HEK293 (cell line): ENCODE data around the gene ZIC5.

Experiments used
- BCL11A ChIP-seq: fragments of 450-650 bp; formaldehyde crosslinking; IDR thresholded peaks from 2 replicates; pipeline ENCODE4 v1.5.1; 2016; ENCODE audit warnings: low read depth, missing biosample characterization, missing genetic modification characterization
- BCL6B ChIP-seq: fragments of 450-650 bp; formaldehyde crosslinking; IDR thresholded peaks from 2 replicates; pipeline ENCODE4 v1.5.1; 2017; ENCODE audit warnings: missing biosample characterization, missing genetic modification characterization
- HOXC10 ChIP-seq: sonication (generic); formaldehyde crosslinking; IDR thresholded peaks from 2 replicates; pipeline ENCODE4 v1.8.1; 2023; ENCODE audit warnings: mild to moderate bottlenecking, missing genetic modification reagents
- KLF16 ChIP-seq: fragments of 450-650 bp; formaldehyde crosslinking; IDR thresholded peaks from 2 replicates; pipeline ENCODE4 v1.5.1; 2017; ENCODE audit warnings: missing biosample characterization, missing genetic modification characterization
- PBX3 ChIP-seq: sonication (generic); formaldehyde crosslinking; IDR thresholded peaks from 2 replicates; pipeline ENCODE4 v1.8.1; 2022; ENCODE audit warnings: mild to moderate bottlenecking, moderate library complexity, missing genetic modification reagents
- RBAK ChIP-seq: fragments of 450-650 bp; formaldehyde crosslinking; IDR thresholded peaks from 2 replicates; pipeline ENCODE4 v1.5.1; 2016; ENCODE audit warnings: missing biosample characterization, missing genetic modification characterization
- ZFP3 ChIP-seq: fragments of 450-650 bp; formaldehyde crosslinking; IDR thresholded peaks from 2 replicates; pipeline ENCODE4 v1.5.1; 2016; ENCODE audit warnings: low read depth, missing biosample characterization, missing genetic modification characterization
- ZFP69B ChIP-seq: fragments of 450-650 bp; formaldehyde crosslinking; IDR thresholded peaks from 2 replicates; pipeline ENCODE4 v1.5.1; 2016; ENCODE audit warnings: missing biosample characterization, missing genetic modification characterization
- ZNF10 ChIP-seq: fragments of 450-650 bp; formaldehyde crosslinking; IDR thresholded peaks from 2 replicates; pipeline ENCODE4 v1.5.1; 2017; ENCODE audit warnings: missing biosample characterization, missing genetic modification characterization
- ZNF223 ChIP-seq: fragments of 450-650 bp; formaldehyde crosslinking; IDR thresholded peaks from 2 replicates; pipeline ENCODE4 v1.5.1; 2016; ENCODE audit warnings: missing biosample characterization, missing genetic modification characterization
- ZNF354C ChIP-seq: fragments of 450-650 bp; formaldehyde crosslinking; IDR thresholded peaks from 2 replicates; pipeline ENCODE4 v1.5.1; 2016; ENCODE audit warnings: missing biosample characterization, missing genetic modification characterization, low read depth, borderline replicate concordance
- ZNF514 ChIP-seq: fragments of 450-650 bp; formaldehyde crosslinking; IDR thresholded peaks from 2 replicates; pipeline ENCODE4 v1.5.1; 2016; ENCODE audit warnings: missing biosample characterization, missing genetic modification characterization
- ZNF529 ChIP-seq: fragments of 450-650 bp; formaldehyde crosslinking; IDR thresholded peaks from 2 replicates; pipeline ENCODE4 v1.5.1; 2017; ENCODE audit warnings: missing genetic modification characterization, missing biosample characterization; ENCODE audit not compliant: insufficient replicate concordance
- ZNF548 ChIP-seq: fragments of 450-650 bp; formaldehyde crosslinking; IDR thresholded peaks from 2 replicates; pipeline ENCODE4 v1.5.1; 2016; ENCODE audit warnings: missing biosample characterization, missing genetic modification characterization
- ZNF596 ChIP-seq: fragments of 450-650 bp; IDR thresholded peaks from 2 replicates; pipeline ENCODE4 v1.5.0; 2018; ENCODE audit warnings: missing biosample characterization, mild to moderate bottlenecking, missing genetic modification characterization, moderate library complexity
- ZNF654 ChIP-seq: fragments of 450-650 bp; formaldehyde crosslinking; IDR thresholded peaks from 2 replicates; pipeline ENCODE4 v1.5.1; 2016; ENCODE audit warnings: low read depth, missing biosample characterization, missing genetic modification characterization
- ZNF658 ChIP-seq: fragments of 450-650 bp; formaldehyde crosslinking; IDR thresholded peaks from 2 replicates; pipeline ENCODE4; 2016; ENCODE audit warnings: missing biosample characterization, missing genetic modification characterization
- ZNF830 ChIP-seq: fragments of 450-650 bp; IDR thresholded peaks from 2 replicates; pipeline ENCODE4 v1.5.0; 2018; ENCODE audit warnings: missing biosample characterization, missing genetic modification characterization, low read depth, mild to moderate bottlenecking, moderate library complexity
- ZNF843 ChIP-seq: fragments of 450-650 bp; formaldehyde crosslinking; IDR thresholded peaks from 2 replicates; pipeline ENCODE4 v1.5.1; 2016; ENCODE audit warnings: missing biosample characterization, missing genetic modification characterization
- ZSCAN23 ChIP-seq: fragments of 450-650 bp; formaldehyde crosslinking; IDR thresholded peaks from 2 replicates; pipeline ENCODE4 v1.5.1; 2016; ENCODE audit warnings: missing biosample characterization, missing genetic modification characterization
- ZSCAN30 ChIP-seq: fragments of 450-650 bp; IDR thresholded peaks from 2 replicates; pipeline ENCODE4 v1.5.1; 2018; ENCODE audit warnings: missing biosample characterization, mild to moderate bottlenecking, missing genetic modification characterization, moderate library complexity
- TF ChIP-seq, protein P1 (sequence below): IDR thresholded peaks from 2 replicates; pipeline ENCODE4 v1.6.1; 2011; ENCODE audit warnings: mild to moderate bottlenecking, low read depth, low read length, borderline replicate concordance
- TF ChIP-seq, protein P2 (sequence below): fragments of 450-650 bp; formaldehyde crosslinking; IDR thresholded peaks from 2 replicates; pipeline ENCODE4 v1.5.1; 2016; ENCODE audit warnings: missing biosample characterization, missing genetic modification characterization
- TF ChIP-seq, protein P3 (sequence below): fragments of 450-650 bp; formaldehyde crosslinking; IDR thresholded peaks from 2 replicates; pipeline ENCODE4 v1.5.1; 2017; ENCODE audit warnings: missing biosample characterization, missing genetic modification characterization
- TF ChIP-seq, protein P4 (sequence below): fragments of 450-650 bp; formaldehyde crosslinking; IDR thresholded peaks from 2 replicates; pipeline ENCODE4 v1.5.1; 2016; ENCODE audit warnings: missing biosample characterization, missing genetic modification characterization
- TF ChIP-seq, protein P5 (sequence below): fragments of 450-650 bp; formaldehyde crosslinking; conservative IDR thresholded peaks from 2 replicates; pipeline ENCODE4 v1.5.1; 2016; ENCODE audit warnings: low read depth, missing biosample characterization, missing genetic modification characterization

ZIC5 gene

GRCh38 chr13:99979453-99980200 is 8.1 kb upstream of the ZIC5 start (continued):
- TF ChIP-seq, protein P1, sequence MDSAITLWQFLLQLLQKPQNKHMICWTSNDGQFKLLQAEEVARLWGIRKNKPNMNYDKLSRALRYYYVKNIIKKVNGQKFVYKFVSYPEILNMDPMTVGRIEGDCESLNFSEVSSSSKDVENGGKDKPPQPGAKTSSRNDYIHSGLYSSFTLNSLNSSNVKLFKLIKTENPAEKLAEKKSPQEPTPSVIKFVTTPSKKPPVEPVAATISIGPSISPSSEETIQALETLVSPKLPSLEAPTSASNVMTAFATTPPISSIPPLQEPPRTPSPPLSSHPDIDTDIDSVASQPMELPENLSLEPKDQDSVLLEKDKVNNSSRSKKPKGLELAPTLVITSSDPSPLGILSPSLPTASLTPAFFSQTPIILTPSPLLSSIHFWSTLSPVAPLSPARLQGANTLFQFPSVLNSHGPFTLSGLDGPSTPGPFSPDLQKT = no peak
- no peak for TF ChIP-seq KLF16 (tag by site-specific recombination)
- TF ChIP-seq, protein P2, sequence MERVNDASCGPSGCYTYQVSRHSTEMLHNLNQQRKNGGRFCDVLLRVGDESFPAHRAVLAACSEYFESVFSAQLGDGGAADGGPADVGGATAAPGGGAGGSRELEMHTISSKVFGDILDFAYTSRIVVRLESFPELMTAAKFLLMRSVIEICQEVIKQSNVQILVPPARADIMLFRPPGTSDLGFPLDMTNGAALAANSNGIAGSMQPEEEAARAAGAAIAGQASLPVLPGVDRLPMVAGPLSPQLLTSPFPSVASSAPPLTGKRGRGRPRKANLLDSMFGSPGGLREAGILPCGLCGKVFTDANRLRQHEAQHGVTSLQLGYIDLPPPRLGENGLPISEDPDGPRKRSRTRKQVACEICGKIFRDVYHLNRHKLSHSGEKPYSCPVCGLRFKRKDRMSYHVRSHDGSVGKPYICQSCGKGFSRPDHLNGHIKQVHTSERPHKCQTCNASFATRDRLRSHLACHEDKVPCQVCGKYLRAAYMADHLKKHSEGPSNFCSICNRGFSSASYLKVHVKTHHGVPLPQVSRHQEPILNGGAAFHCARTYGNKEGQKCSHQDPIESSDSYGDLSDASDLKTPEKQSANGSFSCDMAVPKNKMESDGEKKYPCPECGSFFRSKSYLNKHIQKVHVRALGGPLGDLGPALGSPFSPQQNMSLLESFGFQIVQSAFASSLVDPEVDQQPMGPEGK = peak; percentile 71
- no peak for TF ChIP-seq ZNF548 (tag by site-specific recombination)
- TF ChIP-seq ZSCAN23 = no peak
- no peak for TF ChIP-seq BCL6B (tag by site-specific recombination)
- TF ChIP-seq ZNF843 (tag by site-specific recombination) = no peak
- no peak for TF ChIP-seq ZNF529
- TF ChIP-seq ZNF354C (tag by site-specific recombination) = no peak
- no peak for TF ChIP-seq ZSCAN30 (tag by site-specific recombination)
- TF ChIP-seq HOXC10 (CRISPR knock-in tag) = no peak
- TF ChIP-seq, protein P3, sequence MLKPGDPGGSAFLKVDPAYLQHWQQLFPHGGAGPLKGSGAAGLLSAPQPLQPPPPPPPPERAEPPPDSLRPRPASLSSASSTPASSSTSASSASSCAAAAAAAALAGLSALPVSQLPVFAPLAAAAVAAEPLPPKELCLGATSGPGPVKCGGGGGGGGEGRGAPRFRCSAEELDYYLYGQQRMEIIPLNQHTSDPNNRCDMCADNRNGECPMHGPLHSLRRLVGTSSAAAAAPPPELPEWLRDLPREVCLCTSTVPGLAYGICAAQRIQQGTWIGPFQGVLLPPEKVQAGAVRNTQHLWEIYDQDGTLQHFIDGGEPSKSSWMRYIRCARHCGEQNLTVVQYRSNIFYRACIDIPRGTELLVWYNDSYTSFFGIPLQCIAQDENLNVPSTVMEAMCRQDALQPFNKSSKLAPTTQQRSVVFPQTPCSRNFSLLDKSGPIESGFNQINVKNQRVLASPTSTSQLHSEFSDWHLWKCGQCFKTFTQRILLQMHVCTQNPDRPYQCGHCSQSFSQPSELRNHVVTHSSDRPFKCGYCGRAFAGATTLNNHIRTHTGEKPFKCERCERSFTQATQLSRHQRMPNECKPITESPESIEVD = no peak
- TF ChIP-seq ZNF596 (tag by site-specific recombination) = no peak
- TF ChIP-seq RBAK (tag by site-specific recombination) = no peak
- TF ChIP-seq ZNF223 (tag by site-specific recombination) = no peak
- TF ChIP-seq ZFP3 (tag by site-specific recombination) = no peak
- TF ChIP-seq, protein P4, sequence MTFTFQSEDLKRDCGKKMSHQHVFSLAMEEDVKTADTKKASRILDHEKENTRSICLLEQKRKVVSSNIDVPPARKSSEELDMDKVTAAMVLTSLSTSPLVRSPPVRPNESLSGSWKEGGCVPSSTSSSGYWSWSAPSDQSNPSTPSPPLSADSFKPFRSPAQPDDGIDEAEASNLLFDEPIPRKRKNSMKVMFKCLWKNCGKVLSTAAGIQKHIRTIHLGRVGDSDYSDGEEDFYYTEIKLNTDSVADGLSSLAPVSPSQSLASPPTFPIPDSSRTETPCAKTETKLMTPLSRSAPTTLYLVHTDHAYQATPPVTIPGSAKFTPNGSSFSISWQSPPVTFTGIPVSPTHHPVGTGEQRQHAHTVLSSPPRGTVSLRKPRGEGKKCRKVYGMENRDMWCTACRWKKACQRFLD (tag by site-specific recombination) = no peak
- no peak for TF ChIP-seq ZNF658 (tag by site-specific recombination)
- TF ChIP-seq BCL11A = no peak
- TF ChIP-seq ZNF654 (tag by site-specific recombination) = no peak
- no peak for TF ChIP-seq ZNF514 (tag by site-specific recombination)
- TF ChIP-seq ZFP69B (tag by site-specific recombination) = 0 out of 2 replicates have a peak, but pooled peaks have one; percentile 26
- TF ChIP-seq, protein P5, sequence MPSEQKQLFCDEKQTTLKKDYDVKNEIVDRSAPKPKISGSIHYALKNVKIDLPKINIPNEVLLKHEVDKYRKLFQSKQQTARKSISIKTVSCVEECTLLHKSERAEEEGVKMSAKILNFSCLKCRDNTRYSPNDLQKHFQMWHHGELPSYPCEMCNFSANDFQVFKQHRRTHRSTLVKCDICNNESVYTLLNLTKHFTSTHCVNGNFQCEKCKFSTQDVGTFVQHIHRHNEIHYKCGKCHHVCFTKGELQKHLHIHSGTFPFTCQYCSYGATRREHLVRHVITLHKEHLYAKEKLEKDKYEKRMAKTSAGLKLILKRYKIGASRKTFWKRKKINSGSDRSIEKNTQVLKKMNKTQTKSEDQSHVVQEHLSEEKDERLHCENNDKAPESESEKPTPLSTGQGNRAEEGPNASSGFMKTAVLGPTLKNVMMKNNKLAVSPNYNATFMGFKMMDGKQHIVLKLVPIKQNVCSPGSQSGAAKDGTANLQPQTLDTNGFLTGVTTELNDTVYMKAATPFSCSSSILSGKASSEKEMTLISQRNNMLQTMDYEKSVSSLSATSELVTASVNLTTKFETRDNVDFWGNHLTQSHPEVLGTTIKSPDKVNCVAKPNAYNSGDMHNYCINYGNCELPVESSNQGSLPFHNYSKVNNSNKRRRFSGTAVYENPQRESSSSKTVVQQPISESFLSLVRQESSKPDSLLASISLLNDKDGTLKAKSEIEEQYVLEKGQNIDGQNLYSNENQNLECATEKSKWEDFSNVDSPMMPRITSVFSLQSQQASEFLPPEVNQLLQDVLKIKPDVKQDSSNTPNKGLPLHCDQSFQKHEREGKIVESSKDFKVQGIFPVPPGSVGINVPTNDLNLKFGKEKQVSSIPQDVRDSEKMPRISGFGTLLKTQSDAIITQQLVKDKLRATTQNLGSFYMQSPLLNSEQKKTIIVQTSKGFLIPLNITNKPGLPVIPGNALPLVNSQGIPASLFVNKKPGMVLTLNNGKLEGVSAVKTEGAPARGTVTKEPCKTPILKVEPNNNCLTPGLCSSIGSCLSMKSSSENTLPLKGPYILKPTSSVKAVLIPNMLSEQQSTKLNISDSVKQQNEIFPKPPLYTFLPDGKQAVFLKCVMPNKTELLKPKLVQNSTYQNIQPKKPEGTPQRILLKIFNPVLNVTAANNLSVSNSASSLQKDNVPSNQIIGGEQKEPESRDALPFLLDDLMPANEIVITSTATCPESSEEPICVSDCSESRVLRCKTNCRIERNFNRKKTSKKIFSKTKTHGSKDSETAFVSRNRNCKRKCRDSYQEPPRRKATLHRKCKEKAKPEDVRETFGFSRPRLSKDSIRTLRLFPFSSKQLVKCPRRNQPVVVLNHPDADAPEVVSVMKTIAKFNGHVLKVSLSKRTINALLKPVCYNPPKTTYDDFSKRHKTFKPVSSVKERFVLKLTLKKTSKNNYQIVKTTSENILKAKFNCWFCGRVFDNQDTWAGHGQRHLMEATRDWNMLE (tag by site-specific recombination) = no peak
- TF ChIP-seq ZNF10 (tag by site-specific recombination) = no peak
- no peak for TF ChIP-seq ZNF830
- TF ChIP-seq PBX3 (CRISPR knock-in tag) = no peak
